Measurements from ENCODE around the gene RAB11FIP2. TPM values are rescaled to one million over a fixed set of nuclear protein-coding genes. Genes with fewer than 3 reads are reported as not detected.

The RAB11FIP2 gene
- total and polyA plus RNA-seq, 2 of the 8 experiments (the other 6 are each of a cell fraction or from before 2014, with no cell fraction given), result 3.1 to 12.7 TPM

- TF ChIP-seq, protein P1, sequence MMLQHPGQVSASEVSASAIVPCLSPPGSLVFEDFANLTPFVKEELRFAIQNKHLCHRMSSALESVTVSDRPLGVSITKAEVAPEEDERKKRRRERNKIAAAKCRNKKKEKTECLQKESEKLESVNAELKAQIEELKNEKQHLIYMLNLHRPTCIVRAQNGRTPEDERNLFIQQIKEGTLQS (IDR thresholded peaks at IDR 0.05; ENCODE audit: insufficient read depth, low read depth, low read length), result no peak
- TF ChIP-seq RAD21 (IDR thresholded peaks at IDR 0.05 in 1 of 2, conservative IDR thresholded peaks at IDR 0.05 in 1 of 2; ENCODE audit: low read depth in 2 of 2, low read length in 2 of 2) (peak; percentile 13 to 28; a peak in 2 of 4 replicates), PHF8 (conservative IDR thresholded peaks at IDR 0.05; ENCODE audit: low read depth, low read length) (peak; percentile 91), MAX (IDR thresholded peaks at IDR 0.05) (peak; percentile 44), TAF7 (optimal IDR thresholded peaks at IDR 0.05; ENCODE audit: borderline replicate concordance, low read depth, low read length) (peak; percentile 70), BCL11A (IDR thresholded peaks at IDR 0.05; ENCODE audit: low read depth in 2 of 2, low read length in 2 of 2) (no peak)
Measured at GRCh38 chr10:118046395-118047156, at the start of gene RAB11FIP2 (continued).
